Neural cell (in vitro differentiated cells): ENCODE results near the gene ABHD17A. TPM values are rescaled to one million over a fixed set of nuclear protein-coding genes. Genes with fewer than 3 reads are reported as not detected.

Source experiments
- H2AFZ ChIP-seq: fragments of 200-600, 300-800 bp; sonication (generic), shearing (Covaris generic); 2 replicates; pipeline ENCODE4 v1.6.0; 2014; ENCODE audit warnings: low read depth, mild to moderate bottlenecking, antibody characterized with exemption, low read length, moderate library complexity
- H3F3A ChIP-seq: fragments of 200-600 bp; shearing (Covaris generic); 2 replicates; pipeline ENCODE4 v1.6.1; 2016; ENCODE audit warnings: mild to moderate bottlenecking, moderate library complexity, mixed read lengths, antibody characterized with exemption, low read length; ENCODE audit not compliant: insufficient read depth, poor library complexity, severe bottlenecking
- H3K27ac ChIP-seq: fragments of 200-600, 300-800 bp; sonication (generic), shearing (Covaris generic); 2 replicates; pipeline ENCODE4 v1.5.1; 2014; ENCODE audit warnings: mild to moderate bottlenecking, low read length, moderate library complexity
- H3K27me3 ChIP-seq: fragments of 300-800, 200-600 bp; sonication (generic), shearing (Covaris generic); 2 replicates; pipeline ENCODE4 v1.6.0; 2014; ENCODE audit warnings: mild to moderate bottlenecking, low read depth, low read length, moderate library complexity; ENCODE audit not compliant: insufficient read depth
- H3K36me3 ChIP-seq: fragments of 300-800, 200-600 bp; sonication (generic), shearing (Covaris generic); 2 replicates; pipeline ENCODE4 v1.5.1; 2014; ENCODE audit warnings: mild to moderate bottlenecking, antibody characterized with exemption, low read length, moderate library complexity; ENCODE audit not compliant: insufficient read depth
- H3K4me2 ChIP-seq: fragments of 300-800, 200-600 bp; sonication (generic), shearing (Covaris generic); 2 replicates; pipeline ENCODE4 v1.6.0; 2014; ENCODE audit warnings: mild to moderate bottlenecking, low read length
- H3K4me3 ChIP-seq: fragments of 300-800, 200-600 bp; sonication (generic), shearing (Covaris generic); 2 replicates; pipeline ENCODE4 v1.5.1; 2014; ENCODE audit warnings: mild to moderate bottlenecking, low read length, moderate library complexity
- H3K79me2 ChIP-seq: fragments of 200-600 bp; shearing (Covaris generic); replicated peaks from 2 replicates; pipeline ENCODE4 v1.6.0; 2014; ENCODE audit warnings: mild to moderate bottlenecking, low read length, moderate library complexity; ENCODE audit not compliant: insufficient read depth
- H3K9ac ChIP-seq: fragments of 300-800, 200-600 bp; sonication (generic), shearing (Covaris generic); 2 replicates; pipeline ENCODE4 v1.6.1; 2016; ENCODE audit warnings: mild to moderate bottlenecking, low read length, mixed read lengths
- H3K9me2 ChIP-seq: fragments of 200-600 bp; shearing (Covaris generic); 2 replicates; pipeline ENCODE4 v1.6.1; 2016; ENCODE audit warnings: mild to moderate bottlenecking, low read length, mixed read lengths; ENCODE audit not compliant: insufficient read depth
- H3K9me3 ChIP-seq: fragments of 200-600, 300-800 bp; sonication (generic), shearing (Covaris generic); 2 replicates; pipeline ENCODE4 v1.6.1; 2016; ENCODE audit warnings: mild to moderate bottlenecking, mixed run types, low read length, moderate library complexity, mixed read lengths
- H4K20me1 ChIP-seq: fragments of 200-600 bp; shearing (Covaris generic); 2 replicates; pipeline ENCODE4 v1.6.1; 2016; ENCODE audit warnings: mild to moderate bottlenecking, mixed run types; ENCODE audit not compliant: insufficient read depth
- EP300 ChIP-seq: fragments of 450-650 bp; conservative IDR thresholded peaks from 2 replicates; pipeline ENCODE4 v1.6.1; 2014; ENCODE audit warnings: antibody characterized with exemption, mild to moderate bottlenecking, moderate library complexity; ENCODE audit not compliant: poor library complexity, severe bottlenecking
- EZH2 ChIP-seq: fragments of 200-600, 300-800 bp; shearing (Covaris generic), sonication (generic); IDR thresholded peaks from 2 replicates; pipeline ENCODE4 v1.6.1; 2014; ENCODE audit warnings: antibody characterized with exemption, low read length, borderline replicate concordance, mild to moderate bottlenecking; ENCODE audit not compliant: insufficient read depth, poor library complexity, severe bottlenecking
- MXI1 ChIP-seq: fragments of 450-650 bp; conservative IDR thresholded peaks from 2 replicates; pipeline ENCODE4 v1.6.1; 2014; ENCODE audit warnings: antibody characterized with exemption, mild to moderate bottlenecking; ENCODE audit not compliant: poor library complexity, severe bottlenecking
- POLR2AphosphoS5 ChIP-seq: IDR thresholded peaks from 2 replicates; pipeline ENCODE4 v1.6.1; 2012
- RAD21 ChIP-seq: fragments of 450-650 bp; conservative IDR thresholded peaks from 2 replicates; pipeline ENCODE4 v1.6.1; 2014; ENCODE audit warnings: antibody characterized with exemption, mild to moderate bottlenecking, moderate library complexity
- REST ChIP-seq: IDR thresholded peaks from 2 replicates; pipeline ENCODE4 v1.6.1; 2012; ENCODE audit warnings: borderline replicate concordance
- SMC3 ChIP-seq: fragments of 450-650 bp; conservative IDR thresholded peaks from 2 replicates; pipeline ENCODE4 v1.6.1; 2014; ENCODE audit warnings: antibody characterized with exemption, mild to moderate bottlenecking, moderate library complexity; ENCODE audit not compliant: poor library complexity
- TAF1 ChIP-seq: IDR thresholded peaks from 2 replicates; pipeline ENCODE4 v1.6.1; 2012; ENCODE audit warnings: low read depth
- polyA plus RNA-seq: library from polyadenylated mRNA; depleted of rRNA; stranded (reverse); fragments of >200 nt; gene quantifications from 2 replicates; pipeline ENCODE4 v1.2.3, GENCODE V29; 2014
- TF ChIP-seq, protein P1 (sequence below): fragments of 450-650 bp; IDR thresholded peaks from 2 replicates; pipeline ENCODE4 v1.5.1; 2014; ENCODE audit warnings: antibody characterized with exemption, mild to moderate bottlenecking, moderate library complexity; ENCODE audit not compliant: poor library complexity, severe bottlenecking

ABHD17A gene
- polyA plus RNA-seq, 1 donor from 2014 or later = 116 TPM

- Histone ChIP-seq H3K9me2 (no peaks in the 10 kb centered on the region), H3K27ac (no peak overlapping the region), H3K27me3 (no peaks in the 10 kb centered on the region), H3K4me3 (no peak overlapping the region), H2AFZ (no peak overlapping the region), H3K79me2 (peaks cover 17% of the 10 kb centered on the region), H3K36me3 (no peaks in the 10 kb centered on the region), H3K9ac (no peak overlapping the region), H3K4me2 (no peak overlapping the region), H4K20me1 (peaks cover 4% of the 10 kb centered on the region), H3K9me3 (no peaks in the 10 kb centered on the region), H3F3A (no peaks in the 10 kb centered on the region)
- TF ChIP-seq, protein P1, sequence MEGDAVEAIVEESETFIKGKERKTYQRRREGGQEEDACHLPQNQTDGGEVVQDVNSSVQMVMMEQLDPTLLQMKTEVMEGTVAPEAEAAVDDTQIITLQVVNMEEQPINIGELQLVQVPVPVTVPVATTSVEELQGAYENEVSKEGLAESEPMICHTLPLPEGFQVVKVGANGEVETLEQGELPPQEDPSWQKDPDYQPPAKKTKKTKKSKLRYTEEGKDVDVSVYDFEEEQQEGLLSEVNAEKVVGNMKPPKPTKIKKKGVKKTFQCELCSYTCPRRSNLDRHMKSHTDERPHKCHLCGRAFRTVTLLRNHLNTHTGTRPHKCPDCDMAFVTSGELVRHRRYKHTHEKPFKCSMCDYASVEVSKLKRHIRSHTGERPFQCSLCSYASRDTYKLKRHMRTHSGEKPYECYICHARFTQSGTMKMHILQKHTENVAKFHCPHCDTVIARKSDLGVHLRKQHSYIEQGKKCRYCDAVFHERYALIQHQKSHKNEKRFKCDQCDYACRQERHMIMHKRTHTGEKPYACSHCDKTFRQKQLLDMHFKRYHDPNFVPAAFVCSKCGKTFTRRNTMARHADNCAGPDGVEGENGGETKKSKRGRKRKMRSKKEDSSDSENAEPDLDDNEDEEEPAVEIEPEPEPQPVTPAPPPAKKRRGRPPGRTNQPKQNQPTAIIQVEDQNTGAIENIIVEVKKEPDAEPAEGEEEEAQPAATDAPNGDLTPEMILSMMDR = no peak
- no peak for TF ChIP-seq REST
- TF ChIP-seq EZH2 = no peak
- no peak for TF ChIP-seq EP300
- no peak for TF ChIP-seq SMC3
- no peak for TF ChIP-seq MXI1
- TF ChIP-seq RAD21 = no peak
- TF ChIP-seq POLR2AphosphoS5 = no peak
- TF ChIP-seq TAF1 = no peak
Measured at GRCh38 chr19:1871140-1871597, 14.1 kb downstream of the ABHD17A start.

GRCh38 chr19:1868971-1869370 lies 16.3 kb downstream of the ABHD17A start:
- Histone ChIP-seq H3K9me3 (no peaks in the 10 kb centered on the region), H3K4me2 (no peak overlapping the region), H4K20me1 (peaks cover 4% of the 10 kb centered on the region), H3K79me2 (peaks cover 6% of the 10 kb centered on the region), H3K4me3 (no peak overlapping the region), H3K9ac (no peak overlapping the region), H3F3A (no peaks in the 10 kb centered on the region), H2AFZ (no peak overlapping the region), H3K36me3 (no peaks in the 10 kb centered on the region), H3K27me3 (no peaks in the 10 kb centered on the region), H3K27ac (no peak overlapping the region), H3K9me2 (no peaks in the 10 kb centered on the region)
- TF ChIP-seq RAD21 (no peak), TAF1 (no peak), EP300 (no peak), MXI1 (no peak), EZH2 (no peak), SMC3 (no peak), POLR2AphosphoS5 (no peak), REST (no peak)
- TF ChIP-seq, protein P1 = no peak
